HepG2 (cell line): ENCODE data around the gene CBX2. TPM values are rescaled to one million over a fixed set of nuclear protein-coding genes. Genes with fewer than 3 reads are reported as not detected.

Experiments
- DR1 ChIP-seq: sonication (generic); formaldehyde crosslinking; IDR thresholded peaks from 2 replicates; pipeline ENCODE4 v1.8.0; 2021; ENCODE audit warnings: mild to moderate bottlenecking, missing genetic modification reagents, inconsistent platforms
- ELF1 ChIP-seq: sonication (generic); formaldehyde crosslinking; IDR thresholded peaks from 2 replicates; pipeline ENCODE4 v1.4.0; 2020; ENCODE audit warnings: missing genetic modification reagents
- ELF3 ChIP-seq: IDR thresholded peaks from 2 replicates; pipeline ENCODE4 v1.6.1; 2016; ENCODE audit warnings: missing genetic modification reagents, missing compliant biosample characterization
- HHEX ChIP-seq: IDR thresholded peaks from 2 replicates; pipeline ENCODE4 v1.6.1; 2016; ENCODE audit warnings: control low read depth
- NFIB ChIP-seq: sonication (generic); formaldehyde crosslinking; IDR thresholded peaks from 2 replicates; pipeline ENCODE4 v1.9.0; 2021; ENCODE audit warnings: missing genetic modification reagents, mild to moderate bottlenecking, borderline replicate concordance
- NFKBIZ ChIP-seq: IDR thresholded peaks from 2 replicates; pipeline ENCODE4 v1.6.1; 2018; ENCODE audit warnings: missing genetic modification reagents, missing compliant biosample characterization
- SALL2 ChIP-seq: sonication (generic); formaldehyde crosslinking; IDR thresholded peaks from 2 replicates; pipeline ENCODE4 v1.8.1; 2023; ENCODE audit warnings: mild to moderate bottlenecking, missing genetic modification reagents, inconsistent platforms
- TMF1 ChIP-seq: sonication (generic); formaldehyde crosslinking; IDR thresholded peaks from 2 replicates; pipeline ENCODE4 v1.8.1; 2022; ENCODE audit warnings: low read depth, missing genetic modification reagents
- ZNF331 ChIP-seq: sonication (generic); formaldehyde crosslinking; IDR thresholded peaks from 2 replicates; pipeline ENCODE4 v1.4.0; 2020; ENCODE audit warnings: missing genetic modification reagents
- polyA plus RNA-seq, 8 experiments: library from polyadenylated mRNA; depleted of rRNA in 3 of 8; stranded (reverse) in 7 of 8; unstranded in 1 of 8; fragments of >200 nt; fragmentation: Illumina TruSeq in 4 of 8; extraction: Trizol in 4 of 8; gene quantifications; 2 replicates each; pipeline versions ENCODE4 v1.2.1 to v1.2.3, GENCODE V29; 2011 to 2016; ENCODE audit warnings: low read depth in 4 of 8, missing spikeins in 1 of 8, mixed read lengths in 1 of 8; ENCODE audit not compliant: insufficient read depth in 1 of 8
- total RNA-seq, 5 experiments: library from RNA; depleted of rRNA; stranded (reverse); fragments of >200 nt; fragmentation: Illumina TruSeq; extraction: Trizol; gene quantifications; 2 replicates each; pipeline ENCODE4 v1.2.3, GENCODE V29; 2016; ENCODE audit warnings: low read depth in 1 of 5
- TF ChIP-seq, protein P1 (sequence below): sonication (generic); formaldehyde crosslinking; IDR thresholded peaks from 2 replicates; pipeline ENCODE4 v1.8.0; 2022; ENCODE audit warnings: low read depth, missing genetic modification reagents
- TF ChIP-seq, protein P2 (sequence below): sonication (generic); formaldehyde crosslinking; IDR thresholded peaks from 2 replicates; pipeline ENCODE4 v1.4.0; 2020; ENCODE audit warnings: mild to moderate bottlenecking, missing genetic modification reagents
- TF ChIP-seq, protein P3 (sequence below): fragments of 450-650 bp; IDR thresholded peaks from 2 replicates; pipeline ENCODE4 v1.6.1; 2017; ENCODE audit warnings: mild to moderate bottlenecking
- TF ChIP-seq, protein P4 (sequence below): sonication (generic); formaldehyde crosslinking; IDR thresholded peaks from 2 replicates; pipeline ENCODE4 v1.5.1; 2020; ENCODE audit warnings: mild to moderate bottlenecking, moderate library complexity, missing genetic modification reagents
- TF ChIP-seq, protein P5 (sequence below): fragments of 450-650 bp; IDR thresholded peaks from 2 replicates; pipeline ENCODE4 v1.6.1; 2016
- TF ChIP-seq, protein P6 (sequence below): sonication (generic); formaldehyde crosslinking; IDR thresholded peaks from 2 replicates; pipeline ENCODE4 v1.8.1; 2023; ENCODE audit warnings: mild to moderate bottlenecking, missing genetic modification reagents
- TF ChIP-seq, protein P7 (sequence below), 2 experiments: sonication (generic) in 1 of 2; formaldehyde crosslinking in 1 of 2; IDR thresholded peaks; 2 replicates each; pipeline versions ENCODE4 v1.5.1 to v1.6.1; 2011 to 2020; ENCODE audit warnings: borderline replicate concordance in 1 of 2, low read depth in 1 of 2, low read length in 1 of 2, mild to moderate bottlenecking in 1 of 2, missing genetic modification reagents in 1 of 2, moderate library complexity in 1 of 2

The CBX2 gene
- total and polyA plus RNA-seq, 2 of the 13 experiments (the other 11 are each of a cell fraction or from before 2014, with no cell fraction given) = 14.5 to 31.1 TPM

DNA sequence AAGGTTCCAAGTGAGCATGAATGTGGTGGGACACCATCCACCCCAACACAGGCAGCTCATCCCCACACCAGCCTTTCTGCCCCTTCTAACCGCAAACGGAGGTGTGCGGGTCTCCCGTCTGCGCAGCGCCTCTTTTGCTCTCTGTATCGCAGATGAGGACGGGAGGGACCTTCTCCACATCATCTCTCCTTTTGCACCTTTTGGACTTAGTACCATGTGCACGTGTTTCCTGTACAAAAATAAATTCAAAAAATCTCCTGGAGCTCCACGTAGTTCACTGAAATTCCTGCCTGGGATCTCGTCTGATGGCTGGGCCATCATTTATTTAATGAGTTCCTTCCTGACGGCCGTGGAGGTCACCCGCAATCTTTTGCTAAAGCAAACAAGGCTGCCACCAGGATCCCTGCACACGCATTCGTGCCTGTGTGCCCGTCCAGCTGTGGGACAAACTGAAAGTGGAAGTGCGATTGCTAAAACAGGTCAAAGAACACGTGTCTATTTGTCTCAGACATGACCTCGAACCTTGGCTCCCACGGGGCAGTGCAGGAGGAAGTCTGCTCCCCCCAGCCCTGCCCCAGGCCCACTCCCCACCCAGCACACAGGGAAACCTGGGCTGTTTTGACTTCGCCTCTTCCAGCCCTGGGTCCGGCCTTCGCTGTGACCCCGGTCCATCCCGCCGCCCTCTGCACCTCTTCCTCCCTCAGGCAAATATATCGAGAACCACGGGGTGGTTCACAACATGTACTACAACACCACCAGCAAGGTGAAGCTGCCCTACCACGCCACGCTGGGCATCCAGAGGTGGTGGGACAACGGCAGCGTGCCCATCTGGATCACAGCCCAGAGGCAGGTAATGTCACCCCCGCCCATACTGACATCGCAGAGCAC, 44.9 kb upstream of the CBX2 start (continued):
- TF ChIP-seq, protein P1, sequence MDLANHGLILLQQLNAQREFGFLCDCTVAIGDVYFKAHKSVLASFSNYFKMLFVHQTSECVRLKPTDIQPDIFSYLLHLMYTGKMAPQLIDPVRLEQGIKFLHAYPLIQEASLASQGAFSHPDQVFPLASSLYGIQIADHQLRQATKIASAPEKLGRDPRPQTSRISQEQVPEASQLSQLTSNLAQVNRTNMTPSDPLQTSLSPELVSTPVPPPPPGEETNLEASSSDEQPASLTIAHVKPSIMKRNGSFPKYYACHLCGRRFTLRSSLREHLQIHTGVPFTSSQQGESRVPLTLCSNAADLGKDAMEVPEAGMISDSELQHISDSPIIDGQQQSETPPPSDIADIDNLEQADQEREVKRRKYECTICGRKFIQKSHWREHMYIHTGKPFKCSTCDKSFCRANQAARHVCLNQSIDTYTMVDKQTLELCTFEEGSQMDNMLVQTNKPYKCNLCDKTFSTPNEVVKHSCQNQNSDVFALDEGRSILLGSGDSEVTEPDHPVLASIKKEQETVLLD (CRISPR knock-in tag) = no peak; the same call in 1 of the 2 replicates
- TF ChIP-seq, protein P2, sequence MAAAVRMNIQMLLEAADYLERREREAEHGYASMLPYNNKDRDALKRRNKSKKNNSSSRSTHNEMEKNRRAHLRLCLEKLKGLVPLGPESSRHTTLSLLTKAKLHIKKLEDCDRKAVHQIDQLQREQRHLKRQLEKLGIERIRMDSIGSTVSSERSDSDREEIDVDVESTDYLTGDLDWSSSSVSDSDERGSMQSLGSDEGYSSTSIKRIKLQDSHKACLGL = no peak; the same call in 1 of the 2 replicates
- TF ChIP-seq ELF3 (CRISPR knock-in tag) (peak; percentile 58), DR1 (CRISPR knock-in tag) (no peak), SALL2 (peak; percentile 76; the same call in 1 of the 2 replicates), NFKBIZ (CRISPR knock-in tag) (no peak), NFIB (CRISPR knock-in tag) (no peak), TMF1 (CRISPR knock-in tag) (0 out of 2 replicates have a peak, but pooled peaks have one; percentile 32), HHEX (CRISPR knock-in tag) (no peak), ELF1 (CRISPR knock-in tag) (peak; percentile 6; the same call in 1 of the 2 replicates), ZNF331 (CRISPR knock-in tag) (peak; percentile 56; the same call in 1 of the 2 replicates)
- TF ChIP-seq, protein P3, sequence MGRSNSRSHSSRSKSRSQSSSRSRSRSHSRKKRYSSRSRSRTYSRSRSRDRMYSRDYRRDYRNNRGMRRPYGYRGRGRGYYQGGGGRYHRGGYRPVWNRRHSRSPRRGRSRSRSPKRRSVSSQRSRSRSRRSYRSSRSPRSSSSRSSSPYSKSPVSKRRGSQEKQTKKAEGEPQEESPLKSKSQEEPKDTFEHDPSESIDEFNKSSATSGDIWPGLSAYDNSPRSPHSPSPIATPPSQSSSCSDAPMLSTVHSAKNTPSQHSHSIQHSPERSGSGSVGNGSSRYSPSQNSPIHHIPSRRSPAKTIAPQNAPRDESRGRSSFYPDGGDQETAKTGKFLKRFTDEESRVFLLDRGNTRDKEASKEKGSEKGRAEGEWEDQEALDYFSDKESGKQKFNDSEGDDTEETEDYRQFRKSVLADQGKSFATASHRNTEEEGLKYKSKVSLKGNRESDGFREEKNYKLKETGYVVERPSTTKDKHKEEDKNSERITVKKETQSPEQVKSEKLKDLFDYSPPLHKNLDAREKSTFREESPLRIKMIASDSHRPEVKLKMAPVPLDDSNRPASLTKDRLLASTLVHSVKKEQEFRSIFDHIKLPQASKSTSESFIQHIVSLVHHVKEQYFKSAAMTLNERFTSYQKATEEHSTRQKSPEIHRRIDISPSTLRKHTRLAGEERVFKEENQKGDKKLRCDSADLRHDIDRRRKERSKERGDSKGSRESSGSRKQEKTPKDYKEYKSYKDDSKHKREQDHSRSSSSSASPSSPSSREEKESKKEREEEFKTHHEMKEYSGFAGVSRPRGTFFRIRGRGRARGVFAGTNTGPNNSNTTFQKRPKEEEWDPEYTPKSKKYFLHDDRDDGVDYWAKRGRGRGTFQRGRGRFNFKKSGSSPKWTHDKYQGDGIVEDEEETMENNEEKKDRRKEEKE = no peak
- TF ChIP-seq, protein P4, sequence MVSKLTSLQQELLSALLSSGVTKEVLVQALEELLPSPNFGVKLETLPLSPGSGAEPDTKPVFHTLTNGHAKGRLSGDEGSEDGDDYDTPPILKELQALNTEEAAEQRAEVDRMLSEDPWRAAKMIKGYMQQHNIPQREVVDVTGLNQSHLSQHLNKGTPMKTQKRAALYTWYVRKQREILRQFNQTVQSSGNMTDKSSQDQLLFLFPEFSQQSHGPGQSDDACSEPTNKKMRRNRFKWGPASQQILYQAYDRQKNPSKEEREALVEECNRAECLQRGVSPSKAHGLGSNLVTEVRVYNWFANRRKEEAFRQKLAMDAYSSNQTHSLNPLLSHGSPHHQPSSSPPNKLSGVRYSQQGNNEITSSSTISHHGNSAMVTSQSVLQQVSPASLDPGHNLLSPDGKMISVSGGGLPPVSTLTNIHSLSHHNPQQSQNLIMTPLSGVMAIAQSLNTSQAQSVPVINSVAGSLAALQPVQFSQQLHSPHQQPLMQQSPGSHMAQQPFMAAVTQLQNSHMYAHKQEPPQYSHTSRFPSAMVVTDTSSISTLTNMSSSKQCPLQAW (CRISPR knock-in tag) = no peak
- TF ChIP-seq, protein P5, sequence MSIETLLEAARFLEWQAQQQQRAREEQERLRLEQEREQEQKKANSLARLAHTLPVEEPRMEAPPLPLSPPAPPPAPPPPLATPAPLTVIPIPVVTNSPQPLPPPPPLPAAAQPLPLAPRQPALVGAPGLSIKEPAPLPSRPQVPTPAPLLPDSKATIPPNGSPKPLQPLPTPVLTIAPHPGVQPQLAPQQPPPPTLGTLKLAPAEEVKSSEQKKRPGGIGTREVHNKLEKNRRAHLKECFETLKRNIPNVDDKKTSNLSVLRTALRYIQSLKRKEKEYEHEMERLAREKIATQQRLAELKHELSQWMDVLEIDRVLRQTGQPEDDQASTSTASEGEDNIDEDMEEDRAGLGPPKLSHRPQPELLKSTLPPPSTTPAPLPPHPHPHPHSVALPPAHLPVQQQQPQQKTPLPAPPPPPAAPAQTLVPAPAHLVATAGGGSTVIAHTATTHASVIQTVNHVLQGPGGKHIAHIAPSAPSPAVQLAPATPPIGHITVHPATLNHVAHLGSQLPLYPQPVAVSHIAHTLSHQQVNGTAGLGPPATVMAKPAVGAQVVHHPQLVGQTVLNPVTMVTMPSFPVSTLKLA = peak; percentile 81
- TF ChIP-seq, protein P6, sequence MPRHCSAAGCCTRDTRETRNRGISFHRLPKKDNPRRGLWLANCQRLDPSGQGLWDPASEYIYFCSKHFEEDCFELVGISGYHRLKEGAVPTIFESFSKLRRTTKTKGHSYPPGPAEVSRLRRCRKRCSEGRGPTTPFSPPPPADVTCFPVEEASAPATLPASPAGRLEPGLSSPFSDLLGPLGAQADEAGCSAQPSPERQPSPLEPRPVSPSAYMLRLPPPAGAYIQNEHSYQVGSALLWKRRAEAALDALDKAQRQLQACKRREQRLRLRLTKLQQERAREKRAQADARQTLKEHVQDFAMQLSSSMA (CRISPR knock-in tag) = no peak
- TF ChIP-seq, protein P7, sequence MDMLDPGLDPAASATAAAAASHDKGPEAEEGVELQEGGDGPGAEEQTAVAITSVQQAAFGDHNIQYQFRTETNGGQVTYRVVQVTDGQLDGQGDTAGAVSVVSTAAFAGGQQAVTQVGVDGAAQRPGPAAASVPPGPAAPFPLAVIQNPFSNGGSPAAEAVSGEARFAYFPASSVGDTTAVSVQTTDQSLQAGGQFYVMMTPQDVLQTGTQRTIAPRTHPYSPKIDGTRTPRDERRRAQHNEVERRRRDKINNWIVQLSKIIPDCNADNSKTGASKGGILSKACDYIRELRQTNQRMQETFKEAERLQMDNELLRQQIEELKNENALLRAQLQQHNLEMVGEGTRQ (IDR thresholded peaks at IDR 0.05; ENCODE audit: low read depth, low read length) = no peak
- TF ChIP-seq, protein P7 (CRISPR knock-in tag; IDR thresholded peaks at IDR 0.05; ENCODE audit: borderline replicate concordance) = peak; percentile 54; the same call in 1 of the 2 replicates
